ENCODE results near the gene TMEM175.
"Not testable (repeated sequence)": the region's sequence is repeated elsewhere in the genome, so short reads cannot be mapped to it uniquely, and the experiment has no call there.

The TMEM175 gene

DNA sequence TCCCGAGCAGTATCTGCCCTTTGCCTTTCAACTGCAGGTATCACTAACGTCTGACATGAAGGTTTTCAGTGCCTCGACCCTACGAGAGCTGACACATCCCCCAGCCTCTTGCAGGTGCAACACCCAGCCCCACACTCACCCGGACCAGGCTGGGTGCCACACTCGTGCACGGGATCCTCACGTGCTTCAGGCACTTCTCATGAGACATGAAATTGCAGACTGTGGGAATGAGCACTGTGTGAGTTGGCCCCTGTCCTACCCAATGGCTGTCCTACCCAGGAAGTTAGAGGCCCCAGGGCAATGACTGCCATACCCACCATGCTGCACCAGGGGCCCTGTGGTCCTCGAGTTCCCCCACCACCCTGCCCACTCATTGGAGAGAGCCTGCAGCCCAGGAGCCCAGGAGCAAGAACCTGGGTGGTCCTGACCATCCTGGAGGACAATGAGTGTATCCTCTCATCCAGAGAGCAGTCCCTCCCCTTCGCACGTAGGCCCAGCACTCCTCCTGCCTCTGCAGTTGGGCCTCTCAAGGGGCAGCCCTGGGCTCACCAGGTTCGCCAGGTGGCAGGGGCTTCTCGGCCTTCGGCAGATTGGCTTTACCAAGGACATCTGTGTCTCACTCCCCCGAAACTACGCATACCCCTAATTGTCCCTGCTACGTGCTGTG is 38.7 kb downstream of the TMEM175 start:
- no peak for DNase-seq (ENCODE audit: low spot score)

DNA sequence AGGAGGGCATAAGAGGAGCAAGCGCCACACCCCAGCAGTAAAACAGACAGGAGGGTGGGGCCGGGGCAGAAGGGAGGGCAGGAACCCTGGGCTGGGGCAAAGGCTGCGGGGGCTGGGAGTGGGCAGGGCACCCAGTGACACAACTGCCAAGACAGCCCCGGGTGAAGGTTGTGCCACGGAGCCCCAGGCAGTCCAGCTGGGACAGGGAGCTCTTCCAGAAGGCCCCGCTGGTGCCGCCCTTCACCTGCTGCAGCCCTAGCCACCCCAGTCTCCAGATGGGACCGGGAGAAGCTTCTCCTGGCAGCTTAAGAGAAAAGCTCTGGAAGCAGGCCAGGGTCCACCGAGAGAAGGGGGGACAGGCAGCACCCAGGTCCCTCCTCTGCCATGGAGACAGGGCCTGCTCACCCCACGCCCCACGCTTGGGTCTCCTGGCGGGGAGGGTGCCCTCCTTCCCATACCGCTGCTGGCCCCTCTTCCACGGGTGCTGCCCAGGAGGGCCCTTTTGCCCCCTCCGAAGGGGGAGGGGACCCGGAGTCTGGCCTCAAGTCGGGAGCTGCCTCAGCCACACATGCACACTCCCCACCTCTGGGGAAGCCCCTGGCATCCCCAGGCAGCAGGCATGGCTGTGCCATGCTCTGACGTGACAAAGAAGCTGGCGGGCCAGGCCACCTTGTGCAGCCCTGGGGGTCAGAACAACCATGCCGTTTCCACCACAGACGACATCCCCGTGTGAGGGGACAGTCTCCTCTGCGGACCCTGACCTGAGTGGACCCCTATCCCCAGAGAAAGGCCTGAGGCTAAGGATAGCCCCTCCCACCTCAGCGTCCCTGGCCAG is 39.6 kb downstream of the TMEM175 start:
- DNase-seq (ENCODE audit: low spot score), result no peak

- DNase-seq (ENCODE audit: low spot score), result no peak
Measured at GRCh38 chr4:972651-973424, 40.6 kb downstream of the TMEM175 start.

GRCh38 chr4:973431-974397 is 41.5 kb downstream of the TMEM175 start, which contains the start of gene DGKQ:
Gene DGKQ (minus strand): TSS chr4:973569. CDS start chr4:973482, 87 bp downstream.
- DNase-seq (ENCODE audit: low spot score), result peak; percentile 78

DNA sequence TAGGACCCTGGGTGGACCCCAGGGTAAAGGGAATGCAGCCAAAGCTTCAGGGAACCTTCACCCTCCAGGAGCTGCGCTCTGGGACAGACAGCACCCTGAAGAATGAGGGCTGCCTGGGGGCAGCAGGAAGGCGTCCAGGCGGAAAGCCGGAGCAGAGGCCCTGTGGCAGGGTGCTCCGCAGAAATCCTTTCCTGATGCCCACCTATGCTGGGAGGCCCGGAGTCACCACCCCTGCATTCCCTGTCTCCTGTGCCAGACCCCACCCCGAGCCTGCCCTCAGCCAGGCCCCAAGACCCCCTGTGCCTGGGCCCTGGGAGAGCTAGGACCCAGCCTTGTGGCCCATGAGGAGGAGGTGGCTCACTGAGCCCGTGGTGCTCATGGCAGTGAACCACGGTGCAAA is 42.4 kb downstream of the TMEM175 start:
- DNase-seq (ENCODE audit: low spot score), result no peak

- DNase-seq (ENCODE audit: low spot score), result not testable (repeated sequence)
Measured at GRCh38 chr4:976016-976415, 43.8 kb downstream of the TMEM175 start.

DNA sequence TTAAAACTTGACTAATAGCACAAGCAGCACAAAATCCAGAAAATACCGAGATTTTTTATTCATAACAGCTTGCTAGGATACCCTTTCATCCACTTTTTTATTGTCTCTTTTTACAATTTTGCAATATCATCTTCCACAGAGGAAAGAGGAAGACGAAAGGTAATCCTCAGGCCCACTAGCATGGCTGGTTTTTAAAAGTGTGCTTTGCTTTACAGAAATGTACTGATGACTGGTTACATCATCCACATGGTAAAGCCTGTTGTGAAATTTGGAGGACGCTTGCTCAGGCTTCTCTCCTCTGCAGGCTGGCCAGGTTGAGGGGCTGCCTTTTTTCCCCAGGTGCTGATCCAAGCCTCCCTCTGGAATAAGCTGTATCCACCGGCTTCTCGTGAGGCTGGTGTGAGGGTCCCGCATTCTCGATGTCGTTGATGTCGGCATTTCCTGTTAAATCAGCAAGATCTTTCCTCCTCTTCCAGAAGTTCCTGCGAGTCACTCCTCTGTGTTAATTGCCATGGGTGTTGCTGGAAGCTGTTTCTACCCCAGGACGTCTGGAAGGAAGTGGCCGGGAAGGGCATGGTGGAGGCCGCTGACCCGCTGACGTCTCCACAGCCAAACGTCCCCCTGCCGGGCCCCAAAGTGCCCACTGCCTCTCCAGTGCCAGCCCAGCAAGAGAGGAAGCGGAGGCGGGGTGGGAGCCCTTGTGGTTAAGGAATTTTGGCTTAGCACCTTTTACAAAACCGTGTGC is 46.9 kb downstream of the TMEM175 start:
- DNase-seq (ENCODE audit: low spot score), result no peak

DNA sequence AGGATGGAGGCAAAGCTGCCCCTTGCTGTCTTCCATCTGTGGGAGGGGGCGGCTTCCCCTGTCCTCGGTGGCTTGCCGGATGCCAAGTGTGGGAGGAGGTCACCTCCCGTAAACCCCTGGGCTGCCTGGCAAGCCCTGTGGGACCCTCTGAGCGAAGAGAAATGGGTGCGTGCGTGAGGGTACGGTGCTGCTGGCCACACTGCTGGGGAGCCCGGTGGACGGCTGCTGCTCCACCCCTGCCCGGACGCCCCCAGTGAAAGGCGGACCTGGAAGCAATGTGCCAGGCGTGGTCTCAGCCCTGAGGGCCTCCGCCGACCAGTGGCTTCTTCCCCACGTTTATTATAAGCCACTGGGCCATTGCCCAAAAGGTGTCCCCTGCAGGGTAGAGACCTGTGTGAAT is 50.0 kb downstream of the TMEM175 start:
- DNase-seq (ENCODE audit: low spot score), result no peak

DNA sequence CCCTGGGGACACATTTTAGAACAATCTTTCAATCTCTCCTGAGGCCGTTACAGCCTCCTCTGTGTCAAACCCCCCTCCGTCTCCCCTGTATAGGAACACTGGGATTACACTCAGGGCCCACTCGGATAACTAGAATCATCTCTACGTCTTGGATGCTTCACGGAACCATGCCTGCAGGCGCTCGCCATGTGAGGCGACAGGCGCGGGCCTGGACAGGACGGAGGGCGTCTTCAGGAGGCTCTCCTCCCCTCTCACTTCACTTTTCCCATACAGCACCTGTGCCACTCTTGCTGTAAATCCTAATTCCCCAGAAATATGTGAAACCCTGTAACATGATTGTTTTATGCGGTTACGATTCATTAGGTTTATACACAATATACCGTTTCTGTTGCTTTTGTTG is 50.6 kb downstream of the TMEM175 start:
- no peak for DNase-seq (ENCODE audit: low spot score)

- DNase-seq (ENCODE audit: low spot score), result no peak
Measured at GRCh38 chr4:984336-985054, 52.2 kb downstream of the TMEM175 start.

GRCh38 chr4:985123-985830 is 53.0 kb downstream of the TMEM175 start:
- DNase-seq (ENCODE audit: low spot score), result no peak

- no peak for DNase-seq (ENCODE audit: low spot score)
Measured at GRCh38 chr4:986428-986878, 54.2 kb downstream of the TMEM175 start.

DNA sequence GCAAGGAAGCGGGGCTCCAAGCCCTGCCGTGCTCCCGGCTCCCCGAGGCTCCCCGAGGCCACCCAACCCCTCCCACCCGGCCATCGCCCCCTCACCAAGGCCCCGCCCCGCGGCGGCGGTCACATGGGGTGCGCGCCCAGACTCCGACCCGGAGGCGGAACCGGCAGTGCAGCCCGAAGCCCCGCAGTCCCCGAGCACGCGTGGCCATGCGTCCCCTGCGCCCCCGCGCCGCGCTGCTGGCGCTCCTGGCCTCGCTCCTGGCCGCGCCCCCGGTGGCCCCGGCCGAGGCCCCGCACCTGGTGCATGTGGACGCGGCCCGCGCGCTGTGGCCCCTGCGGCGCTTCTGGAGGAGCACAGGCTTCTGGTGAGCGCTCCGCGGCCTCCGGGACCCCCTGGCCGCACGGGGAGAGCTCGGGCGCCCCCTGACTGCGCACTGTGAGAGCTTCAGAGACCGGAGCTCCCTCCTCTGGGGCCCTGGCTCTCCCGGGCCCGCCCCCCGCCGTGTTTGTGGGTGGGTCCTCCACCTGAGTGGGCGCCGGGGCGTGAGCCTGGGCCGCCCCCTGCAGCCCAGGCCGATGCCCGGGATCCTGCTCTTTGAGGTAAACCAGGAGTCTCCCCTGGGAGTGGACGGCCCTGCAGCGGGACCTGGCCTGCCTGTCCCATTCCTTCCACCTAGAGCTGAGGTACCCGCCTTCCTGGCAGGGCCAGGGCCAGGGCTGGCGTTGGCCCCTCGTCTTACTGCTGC is 54.8 kb downstream of the TMEM175 start, which contains the start of gene IDUA:
TSS of gene IDUA (plus strand) at position 166 of the 745 bp plus-strand sequence. CDS start at position 207, 41 bp downstream.
- DNase-seq (ENCODE audit: low spot score), result peak; percentile 13

DNA sequence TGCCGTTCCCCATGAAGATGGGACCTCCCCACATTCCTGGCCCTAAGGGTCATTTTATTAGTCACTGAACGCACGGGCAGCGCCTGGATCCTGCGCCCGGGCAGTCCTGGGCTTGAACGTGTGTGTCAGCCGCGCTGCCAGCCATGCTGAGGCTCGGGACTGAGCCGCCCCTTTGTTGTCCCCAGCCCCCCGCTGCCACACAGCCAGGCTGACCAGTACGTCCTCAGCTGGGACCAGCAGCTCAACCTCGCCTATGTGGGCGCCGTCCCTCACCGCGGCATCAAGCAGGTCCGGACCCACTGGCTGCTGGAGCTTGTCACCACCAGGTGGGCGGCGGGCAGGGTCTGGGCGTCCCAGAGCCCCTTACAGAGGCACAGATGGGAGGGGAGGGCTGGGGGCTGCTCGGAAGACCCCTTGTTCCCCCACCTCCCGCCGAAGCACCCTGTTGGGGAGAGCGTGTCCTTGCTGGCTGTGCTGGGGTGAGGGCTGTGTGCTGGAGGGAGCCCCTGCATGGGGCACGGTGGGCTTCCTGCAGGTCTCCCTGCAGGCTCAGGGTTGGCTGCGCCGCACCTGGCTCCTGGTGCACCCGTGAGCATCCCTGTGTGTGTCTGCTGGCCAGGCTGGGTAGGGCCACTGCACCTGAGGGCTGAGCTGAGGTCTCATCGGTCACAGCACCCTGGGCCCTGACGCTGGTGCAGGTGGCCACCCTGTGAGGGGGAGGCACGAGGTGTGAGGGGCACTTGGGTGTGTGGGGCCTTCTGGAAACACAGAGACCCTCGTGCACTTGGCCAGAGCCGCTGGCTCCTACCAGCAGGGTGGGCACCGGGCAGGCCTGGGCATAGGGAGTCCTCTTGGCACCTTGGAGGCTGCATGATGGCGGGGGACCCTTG is 55.6 kb downstream of the TMEM175 start:
- DNase-seq (ENCODE audit: low spot score), result no peak

GRCh38 chr4:988726-989721 is 56.8 kb downstream of the TMEM175 start:
- DNase-seq (ENCODE audit: low spot score), result no peak
